DND-41 (cell line): ENCODE results near the gene GPRC5A.

Source experiments
- ATAC-seq: fragments of 200-7000 bp; cut with Tn5 transposase; 3 replicates; pipeline ENCODE4 v1.9.1; 2021; ENCODE audit warnings: low read depth; ENCODE audit not compliant: insufficient read depth
- DNase-seq: peaks from one replicate; pipeline ENCODE4 v3.0.0-alpha.2; 2020
- H2AFZ ChIP-seq: 2 replicates; pipeline ENCODE4 v1.6.0; 2012; ENCODE audit warnings: low read depth, low read length
- H3K27ac ChIP-seq: 2 replicates; pipeline ENCODE4 v1.5.1; 2012; ENCODE audit warnings: low read length, inconsistent platforms
- H3K27me3 ChIP-seq: fragments of 200-600 bp; sonication (generic); 2 replicates; pipeline ENCODE4 v1.6.0; 2012; ENCODE audit warnings: low read length, mild to moderate bottlenecking, inconsistent platforms; ENCODE audit not compliant: insufficient read depth, poor library complexity
- H3K36me3 ChIP-seq: 2 replicates; pipeline ENCODE4 v1.5.1; 2012; ENCODE audit warnings: low read length, inconsistent platforms; ENCODE audit not compliant: insufficient read depth
- H3K4me1 ChIP-seq: 2 replicates; pipeline ENCODE4 v1.5.1; 2012; ENCODE audit warnings: mild to moderate bottlenecking, low read length; ENCODE audit not compliant: insufficient read depth
- H3K4me2 ChIP-seq: 2 replicates; pipeline ENCODE4 v1.6.0; 2012; ENCODE audit warnings: mild to moderate bottlenecking, moderate library complexity, low read length, inconsistent platforms; ENCODE audit not compliant: insufficient read depth
- H3K4me3 ChIP-seq, 2 experiments: fragments of 200-600 bp in 1 of 2; shearing (Covaris generic) in 1 of 2; 2 replicates each; pipeline ENCODE4 v1.5.1; 2012 to 2016; ENCODE audit warnings: inconsistent platforms in 2 of 2, low read length in 2 of 2, mild to moderate bottlenecking in 2 of 2, low read depth in 1 of 2, moderate library complexity in 1 of 2
- H3K79me2 ChIP-seq: 2 replicates; pipeline ENCODE4 v1.6.0; 2012; ENCODE audit warnings: low read length, inconsistent platforms; ENCODE audit not compliant: insufficient read depth
- H3K9ac ChIP-seq: 2 replicates; pipeline ENCODE4 v1.6.0; 2012; ENCODE audit warnings: low read depth, mild to moderate bottlenecking, inconsistent platforms, low read length, moderate library complexity
- H3K9me3 ChIP-seq: 2 replicates; pipeline ENCODE4 v1.5.1; 2012; ENCODE audit warnings: low read length, moderate library complexity, mild to moderate bottlenecking, inconsistent platforms; ENCODE audit not compliant: insufficient read depth, severe bottlenecking
- H4K20me1 ChIP-seq: 2 replicates; pipeline ENCODE4 v1.6.0; 2012; ENCODE audit warnings: low read length; ENCODE audit not compliant: insufficient read depth
- EZH2 ChIP-seq: IDR thresholded peaks from 3 replicates; pipeline ENCODE4 v1.6.1; 2012; ENCODE audit warnings: borderline replicate concordance, low read depth, mild to moderate bottlenecking, moderate library complexity, low read length, inconsistent platforms; ENCODE audit not compliant: severe bottlenecking
- TF ChIP-seq, protein P1 (sequence below): IDR thresholded peaks from 2 replicates; pipeline ENCODE4 v1.5.1; 2012; ENCODE audit warnings: borderline replicate concordance, low read length, moderate library complexity, mild to moderate bottlenecking; ENCODE audit not compliant: poor library complexity, severe bottlenecking; ENCODE audit errors: extremely low read depth

The GPRC5A gene

DNA sequence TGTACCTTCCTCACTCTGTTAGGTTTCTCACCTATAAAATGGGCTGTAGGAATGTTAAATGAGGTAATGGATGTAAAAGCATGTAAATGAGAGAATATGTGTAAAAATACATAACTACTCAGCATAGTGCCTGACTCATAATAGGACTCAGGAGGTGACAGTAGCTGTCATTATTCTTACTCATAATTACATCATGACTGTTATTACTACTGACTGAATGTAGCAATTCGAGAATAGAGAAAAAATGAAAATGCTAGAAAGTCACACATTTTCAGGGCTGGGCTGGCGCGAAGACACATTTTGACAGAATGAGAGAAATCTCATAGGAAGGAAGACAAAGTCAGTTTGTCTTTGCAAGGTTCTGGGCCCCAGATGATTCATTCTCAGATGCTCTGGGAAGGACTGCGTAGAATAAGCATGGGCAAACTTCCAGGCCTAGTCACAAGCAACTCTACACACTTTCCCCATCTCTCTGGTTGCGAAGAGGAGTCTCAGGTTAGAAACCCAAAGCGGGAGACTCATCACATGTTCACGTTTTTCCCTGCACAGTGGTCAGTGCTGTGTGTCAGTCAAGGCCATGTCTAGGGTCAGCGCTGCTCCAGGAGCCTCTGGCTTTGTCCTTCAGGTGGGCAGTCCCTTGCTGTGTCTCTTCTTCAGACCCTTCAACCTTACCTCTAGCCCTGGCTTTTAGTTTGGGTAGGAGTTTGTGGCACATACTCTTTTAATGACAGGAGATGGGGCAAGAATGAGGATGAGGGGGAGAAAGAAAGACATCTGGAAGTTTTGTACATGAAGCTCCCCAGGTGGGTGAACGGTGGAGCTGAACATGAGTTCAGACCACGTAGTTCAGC, 8.4 kb downstream of the GPRC5A start:
- no peak overlapping the region for H3K4me3 ChIP-seq
- H3K9me3 ChIP-seq = no peaks in the 10 kb centered on the region
- H3K27ac ChIP-seq = no peak overlapping the region
- H3K36me3 ChIP-seq = no peaks in the 10 kb centered on the region
- no peak overlapping the region for H3K4me2 ChIP-seq
- no peaks in the 10 kb centered on the region for H3K4me1 ChIP-seq
- TF ChIP-seq EZH2 = no peak
- TF ChIP-seq, protein P1, sequence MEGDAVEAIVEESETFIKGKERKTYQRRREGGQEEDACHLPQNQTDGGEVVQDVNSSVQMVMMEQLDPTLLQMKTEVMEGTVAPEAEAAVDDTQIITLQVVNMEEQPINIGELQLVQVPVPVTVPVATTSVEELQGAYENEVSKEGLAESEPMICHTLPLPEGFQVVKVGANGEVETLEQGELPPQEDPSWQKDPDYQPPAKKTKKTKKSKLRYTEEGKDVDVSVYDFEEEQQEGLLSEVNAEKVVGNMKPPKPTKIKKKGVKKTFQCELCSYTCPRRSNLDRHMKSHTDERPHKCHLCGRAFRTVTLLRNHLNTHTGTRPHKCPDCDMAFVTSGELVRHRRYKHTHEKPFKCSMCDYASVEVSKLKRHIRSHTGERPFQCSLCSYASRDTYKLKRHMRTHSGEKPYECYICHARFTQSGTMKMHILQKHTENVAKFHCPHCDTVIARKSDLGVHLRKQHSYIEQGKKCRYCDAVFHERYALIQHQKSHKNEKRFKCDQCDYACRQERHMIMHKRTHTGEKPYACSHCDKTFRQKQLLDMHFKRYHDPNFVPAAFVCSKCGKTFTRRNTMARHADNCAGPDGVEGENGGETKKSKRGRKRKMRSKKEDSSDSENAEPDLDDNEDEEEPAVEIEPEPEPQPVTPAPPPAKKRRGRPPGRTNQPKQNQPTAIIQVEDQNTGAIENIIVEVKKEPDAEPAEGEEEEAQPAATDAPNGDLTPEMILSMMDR = no peak
- DNase-seq = no peak
- no peak overlapping the region for H2AFZ ChIP-seq
- H4K20me1 ChIP-seq = no peaks in the 10 kb centered on the region
- H3K9ac ChIP-seq = no peak overlapping the region
- ATAC-seq = no peak
- H3K79me2 ChIP-seq = no peaks in the 10 kb centered on the region
- peaks cover 9% of the 10 kb centered on the region for H3K27me3 ChIP-seq

DNA sequence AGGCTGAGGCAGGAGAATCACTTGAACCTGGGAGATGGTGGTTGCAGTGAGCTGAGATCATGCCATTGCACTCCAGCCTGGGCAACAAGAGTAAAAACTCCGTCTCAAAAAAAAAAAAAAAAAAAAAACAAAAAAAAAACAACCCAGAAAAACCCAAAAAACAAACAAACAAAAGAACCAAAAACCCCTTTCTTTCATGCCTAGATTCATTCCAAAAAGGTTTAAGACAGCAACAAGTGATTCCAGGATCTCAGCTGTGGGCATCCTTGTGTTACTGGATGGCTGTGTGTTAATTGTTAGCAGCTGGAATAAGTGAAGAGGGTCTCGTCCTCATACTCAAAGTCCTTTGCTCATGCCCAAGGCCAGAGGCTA, 9.4 kb downstream of the GPRC5A start:
- Histone ChIP-seq H2AFZ (no peak overlapping the region), H3K9ac (no peak overlapping the region), H3K27me3 (peaks cover 9% of the 10 kb centered on the region), H3K4me3 (no peak overlapping the region), H3K4me2 (no peak overlapping the region), H4K20me1 (no peaks in the 10 kb centered on the region), H3K9me3 (no peaks in the 10 kb centered on the region), H3K27ac (no peak overlapping the region), H3K79me2 (no peaks in the 10 kb centered on the region), H3K36me3 (no peaks in the 10 kb centered on the region), H3K4me1 (no peaks in the 10 kb centered on the region)
- ATAC-seq (no peak), DNase-seq (no peak)
- TF ChIP-seq, protein P1 = no peak
- no peak for TF ChIP-seq EZH2

DNA sequence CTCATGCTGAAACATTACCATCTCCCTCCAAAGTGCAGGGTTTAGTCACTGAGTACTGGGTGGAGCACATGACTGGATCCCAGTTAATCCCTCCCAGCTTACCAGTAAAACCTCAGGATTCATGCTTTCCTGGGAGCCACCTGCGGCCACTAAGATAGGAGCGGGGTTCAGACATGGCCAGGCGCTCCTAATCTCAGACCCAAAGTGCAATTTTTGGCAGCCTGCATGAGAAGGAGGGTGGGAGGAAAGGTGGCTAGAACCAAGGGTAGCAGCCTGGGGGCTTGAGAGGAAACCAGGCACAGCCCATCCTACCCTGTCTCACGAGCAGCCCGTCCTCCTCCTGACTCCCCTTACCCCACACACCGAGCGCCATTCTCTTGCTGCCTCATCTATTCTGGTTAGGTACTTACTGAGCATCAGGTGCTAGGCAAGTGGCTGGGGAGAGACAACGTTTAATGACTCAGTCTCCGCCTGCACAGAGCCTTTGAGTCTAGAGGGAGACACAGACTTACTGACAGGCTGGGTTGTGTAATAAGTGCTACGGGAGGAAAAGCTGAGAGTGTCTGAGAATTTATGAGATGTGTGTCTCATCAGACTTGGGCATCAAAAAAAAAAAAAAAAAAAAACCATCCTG, 9.9 kb downstream of the GPRC5A start:
- DNase-seq = no peak
- H3K4me2 ChIP-seq = no peak overlapping the region
- H3K9ac ChIP-seq = no peak overlapping the region
- ATAC-seq = no peak
- H3K9me3 ChIP-seq = no peaks in the 10 kb centered on the region
- H3K27ac ChIP-seq = no peak overlapping the region
- no peaks in the 10 kb centered on the region for H3K4me1 ChIP-seq
- H2AFZ ChIP-seq = no peak overlapping the region
- no peak overlapping the region for H3K4me3 ChIP-seq
- no peaks in the 10 kb centered on the region for H3K36me3 ChIP-seq
- no peak for TF ChIP-seq EZH2
- TF ChIP-seq, protein P1 = no peak
- no peaks in the 10 kb centered on the region for H3K79me2 ChIP-seq
- H4K20me1 ChIP-seq = no peaks in the 10 kb centered on the region
- H3K27me3 ChIP-seq = peaks cover 9% of the 10 kb centered on the region
